Large intestine (tissue), 3 donors: ENCODE data around the gene NHEJ1. TPM values are rescaled to one million over a fixed set of nuclear protein-coding genes. Genes with fewer than 3 reads are reported as not detected.

ENCODE experiments used
- DNase-seq, 2 donors: peaks; one replicate each; pipeline versions ENCODE4 v3.0.0 to v3.0.0-alpha.2; 2013
- H3K27ac ChIP-seq: one replicate; pipeline ENCODE4 v1.5.1; 2013; ENCODE audit warnings: low read length
- H3K27me3 ChIP-seq: 2 replicates; pipeline ENCODE4 v1.6.1; 2013; ENCODE audit warnings: low read length; ENCODE audit not compliant: control insufficient read depth, insufficient read depth
- H3K36me3 ChIP-seq: 2 replicates; pipeline ENCODE4 v1.6.1; 2013; ENCODE audit warnings: low read length; ENCODE audit not compliant: control insufficient read depth, insufficient read depth
- H3K4me1 ChIP-seq: one replicate; pipeline ENCODE4 v1.6.1; 2013; ENCODE audit warnings: low read length; ENCODE audit not compliant: control insufficient read depth, insufficient read depth
- H3K4me3 ChIP-seq: one replicate; pipeline ENCODE4 v1.5.1; 2013; ENCODE audit warnings: low read length
- H3K9me3 ChIP-seq: one replicate; pipeline ENCODE4 v1.6.1; 2013; ENCODE audit warnings: mild to moderate bottlenecking, low read depth, low read length, moderate library complexity; ENCODE audit not compliant: control insufficient read depth
- WGBS: methylation state at CpG from one replicate; pipeline ENCODE4 v1.1.5; 2013; ENCODE audit warnings: low lambda C conversion rate; ENCODE audit not compliant: insufficient coverage; 5-methylcytosine and 5-hydroxymethylcytosine counted together
- polyA plus RNA-seq: library from polyadenylated mRNA; unstranded; fragments of 120-200 nt; gene quantifications from one replicate; pipeline ENCODE4 v1.2.1, GENCODE V29; 2013

Gene NHEJ1
- polyA plus RNA-seq, 1 donor = 33.9 TPM

GRCh38 chr2:219087848-219088247 is 72.8 kb downstream of the NHEJ1 start:
- Histone ChIP-seq H3K27me3 (no peaks in the 10 kb centered on the region), H3K4me1 (peaks cover 19% of the 10 kb centered on the region), H3K36me3 (no peaks in the 10 kb centered on the region), H3K9me3 (no peaks in the 10 kb centered on the region), H3K4me3 (no peak overlapping the region), H3K27ac (no peak overlapping the region)
- WGBS = 100% methylated on average over 1 of the region's 1 CpG
- no peak for DNase-seq

- Histone ChIP-seq H3K9me3 (no peaks in the 10 kb centered on the region), H3K27me3 (no peaks in the 10 kb centered on the region), H3K27ac (no peak overlapping the region), H3K4me1 (peaks cover 24% of the 10 kb centered on the region), H3K4me3 (no peak overlapping the region), H3K36me3 (no peaks in the 10 kb centered on the region)
- 50% methylated on average over 1 of the region's 5 CpGs for WGBS
- no peak for DNase-seq
These were observed 73.3 kb downstream of the NHEJ1 start for GRCh38 chr2:219087361-219087760.

- Histone ChIP-seq H3K4me1 (peaks cover 35% of the 10 kb centered on the region), H3K9me3 (no peaks in the 10 kb centered on the region), H3K27ac (no peak overlapping the region), H3K36me3 (no peaks in the 10 kb centered on the region), H3K27me3 (no peaks in the 10 kb centered on the region), H3K4me3 (no peak overlapping the region)
- DNase-seq = no peak
These were observed 74.4 kb downstream of the NHEJ1 start for GRCh38 chr2:219086196-219086595.

- peaks cover 35% of the 10 kb centered on the region for H3K4me1 ChIP-seq
- no peak overlapping the region for H3K27ac ChIP-seq
These were observed 75.8 kb downstream of the NHEJ1 start for GRCh38 chr2:219084791-219085190.

GRCh38 chr2:219082332-219082958 is 78.2 kb downstream of the NHEJ1 start:
- no peaks in the 10 kb centered on the region for H3K27me3 ChIP-seq
- peak overlapping the region; percentile 89 for H3K27ac ChIP-seq
- peaks cover 55% of the 10 kb centered on the region for H3K4me1 ChIP-seq
- H3K9me3 ChIP-seq = no peaks in the 10 kb centered on the region
- peaks cover 6% of the 10 kb centered on the region for H3K36me3 ChIP-seq
- no peak for DNase-seq
- no peak overlapping the region for H3K4me3 ChIP-seq
- WGBS = 20% methylated on average over 1 of the region's 5 CpGs

More at GRCh38 chr2:219084791-219085190, 75.8 kb downstream of the NHEJ1 start:
- Histone ChIP-seq H3K4me3 (no peak overlapping the region), H3K27me3 (no peaks in the 10 kb centered on the region), H3K36me3 (no peaks in the 10 kb centered on the region), H3K9me3 (no peaks in the 10 kb centered on the region)
- no peak for DNase-seq

GRCh38 chr2:219081701-219082331 is 78.8 kb downstream of the NHEJ1 start:
- no peak overlapping the region for H3K4me3 ChIP-seq
- H3K4me1 ChIP-seq = peaks cover 55% of the 10 kb centered on the region
- H3K9me3 ChIP-seq = no peaks in the 10 kb centered on the region
- peaks cover 12% of the 10 kb centered on the region for H3K36me3 ChIP-seq
- H3K27me3 ChIP-seq = no peaks in the 10 kb centered on the region
- H3K27ac ChIP-seq = peak overlapping the region; percentile 89
- DNase-seq = peak; percentile 74 to 92

- Histone ChIP-seq H3K27ac (peak overlapping the region; percentile 89), H3K4me1 (peaks cover 55% of the 10 kb centered on the region), H3K9me3 (no peaks in the 10 kb centered on the region), H3K36me3 (peaks cover 19% of the 10 kb centered on the region), H3K27me3 (no peaks in the 10 kb centered on the region), H3K4me3 (no peak overlapping the region)
- WGBS = 40% methylated on average over 1 of the region's 7 CpGs
- peak in 1 of 2 donors; percentile 43 for DNase-seq
These were observed 79.5 kb downstream of the NHEJ1 start for GRCh38 chr2:219081096-219081495.

GRCh38 chr2:219079417-219079816 is 81.2 kb downstream of the NHEJ1 start:
- Histone ChIP-seq H3K4me1 (peaks cover 51% of the 10 kb centered on the region), H3K4me3 (no peak overlapping the region), H3K9me3 (no peaks in the 10 kb centered on the region), H3K27ac (peak overlapping the region; percentile 84), H3K27me3 (no peaks in the 10 kb centered on the region), H3K36me3 (peaks cover 30% of the 10 kb centered on the region)
- no CpG with 5 or more reads among the region's 2 CpGs for WGBS
- DNase-seq = peak; percentile 79 to 92

GRCh38 chr2:219078951-219079350 is 81.7 kb downstream of the NHEJ1 start:
- Histone ChIP-seq H3K36me3 (peaks cover 30% of the 10 kb centered on the region), H3K4me3 (no peak overlapping the region), H3K27me3 (no peaks in the 10 kb centered on the region), H3K9me3 (no peaks in the 10 kb centered on the region), H3K4me1 (peaks cover 54% of the 10 kb centered on the region), H3K27ac (peak overlapping the region; percentile 84)
- no CpG with 5 or more reads among the region's 4 CpGs for WGBS
- peak in 1 of 2 donors; percentile 78 for DNase-seq

GRCh38 chr2:219078126-219078525 is 82.5 kb downstream of the NHEJ1 start:
- no CpG with 5 or more reads among the region's 3 CpGs for WGBS

GRCh38 chr2:219076253-219076652 is 84.4 kb downstream of the NHEJ1 start:
- no CpG with 5 or more reads among the region's 3 CpGs for WGBS
- Histone ChIP-seq H3K27ac (no peak overlapping the region), H3K27me3 (no peaks in the 10 kb centered on the region), H3K4me1 (peaks cover 62% of the 10 kb centered on the region), H3K36me3 (peaks cover 30% of the 10 kb centered on the region), H3K9me3 (no peaks in the 10 kb centered on the region), H3K4me3 (no peak overlapping the region)
- DNase-seq = no peak

More at GRCh38 chr2:219078126-219078525, 82.5 kb downstream of the NHEJ1 start:
- no peak overlapping the region for H3K4me3 ChIP-seq
- H3K27ac ChIP-seq = peak overlapping the region; percentile 84
- no peaks in the 10 kb centered on the region for H3K9me3 ChIP-seq
- DNase-seq = no peak
- H3K4me1 ChIP-seq = peaks cover 61% of the 10 kb centered on the region
- H3K27me3 ChIP-seq = no peaks in the 10 kb centered on the region
- peaks cover 30% of the 10 kb centered on the region for H3K36me3 ChIP-seq
